ENCODE measurements around the gene SESN2. TPM values are rescaled to one million over a fixed set of nuclear protein-coding genes. Genes with fewer than 3 reads are reported as not detected.

SESN2 gene
- total RNA-seq, 1 experiment from 2014 or later: 6.9 TPM

DNA sequence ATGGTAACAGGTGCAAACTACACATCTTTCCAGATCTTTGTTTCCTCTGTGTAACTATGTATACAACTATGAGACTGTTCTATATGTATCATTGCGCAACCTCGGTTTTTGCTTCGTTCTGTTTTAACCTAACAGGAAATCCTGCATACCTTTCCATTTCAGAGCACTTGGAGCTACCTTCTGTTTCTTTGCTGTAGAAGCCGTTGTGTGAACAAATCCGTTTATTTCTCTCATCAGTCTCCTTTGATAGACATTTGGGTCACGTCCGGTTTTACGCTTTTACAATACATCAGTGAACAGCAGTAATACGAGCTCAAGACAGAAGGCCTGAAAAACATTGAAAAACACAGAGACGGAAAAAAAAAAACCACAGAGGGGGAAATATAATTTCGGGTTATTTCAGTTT lies 12.9 kb upstream of the SESN2 start:
- intact Hi-C loops (cut with micrococcal nuclease): loop anchor here (5.0 kb wide), 4 partner anchors 81 to 336 kb away; partner anchors contain the start of gene MED18

DNA sequence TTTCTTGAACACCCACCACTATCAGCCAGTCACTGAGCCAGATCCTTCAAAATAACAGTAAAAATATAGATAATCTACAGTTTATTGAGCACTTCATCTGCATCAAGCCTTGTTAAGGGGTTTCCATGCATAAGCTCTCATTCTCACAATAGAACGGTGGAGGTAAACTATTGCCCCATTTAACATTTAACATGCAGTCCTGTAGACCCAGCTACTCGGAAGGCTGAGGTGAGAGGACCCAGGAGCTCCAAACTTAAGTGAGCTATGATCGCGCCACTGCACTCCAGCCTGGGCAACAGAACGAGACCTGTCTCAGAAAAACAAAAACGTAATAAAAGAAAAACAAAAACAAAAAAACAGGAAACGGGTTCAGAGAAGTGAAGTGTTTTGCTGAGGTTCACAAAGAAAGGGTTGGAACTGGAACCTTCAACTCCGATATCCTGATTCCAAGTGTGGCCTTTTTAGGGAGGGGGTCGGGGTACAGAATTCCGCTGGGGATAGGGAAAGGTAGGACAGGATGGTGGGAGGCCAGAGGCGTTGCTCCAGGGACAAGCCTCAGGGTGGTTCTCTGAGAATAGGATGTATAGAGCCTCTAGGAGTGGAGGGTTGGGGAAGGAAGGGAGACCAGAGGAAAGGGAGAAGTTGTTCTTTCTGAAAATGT lies 11.6 kb upstream of the SESN2 start:
- Histone ChIP-seq H4K20me1 (ENCODE audit: low read length) (no peaks in the 10 kb centered on the region), H3K9me3 (ENCODE audit: low read length) (no peaks in the 10 kb centered on the region), H3K27me3 (ENCODE audit: low read length) (no peaks in the 10 kb centered on the region), H3K79me2 (ENCODE audit: low read length) (no peaks in the 10 kb centered on the region), H3K36me3 (ENCODE audit: low read depth, low read length) (no peaks in the 10 kb centered on the region), H2AFZ (ENCODE audit: low read length) (peak overlapping the region; percentile 70), H3K4me3 (ENCODE audit: low read length) (peak overlapping the region; percentile 69), H3K9me2 (replicated peaks; ENCODE audit: low read length) (no peaks in the 10 kb centered on the region), H3K9ac (ENCODE audit: low read length) (no peak overlapping the region), H3F3A (ENCODE audit: low read length, unreplicated experiment) (peaks cover 4% of the 10 kb centered on the region), H3K4me1 (ENCODE audit: insufficient read depth, low read length) (peaks cover 26% of the 10 kb centered on the region), H3K27ac (ENCODE audit: low read length) (no peak overlapping the region), H3K4me2 (ENCODE audit: low read length) (peak overlapping the region; percentile 86)
- TF ChIP-seq EZH2 (IDR thresholded peaks at IDR 0.05; ENCODE audit: low read length, unreplicated experiment): no peak
- TF ChIP-seq, protein P1, sequence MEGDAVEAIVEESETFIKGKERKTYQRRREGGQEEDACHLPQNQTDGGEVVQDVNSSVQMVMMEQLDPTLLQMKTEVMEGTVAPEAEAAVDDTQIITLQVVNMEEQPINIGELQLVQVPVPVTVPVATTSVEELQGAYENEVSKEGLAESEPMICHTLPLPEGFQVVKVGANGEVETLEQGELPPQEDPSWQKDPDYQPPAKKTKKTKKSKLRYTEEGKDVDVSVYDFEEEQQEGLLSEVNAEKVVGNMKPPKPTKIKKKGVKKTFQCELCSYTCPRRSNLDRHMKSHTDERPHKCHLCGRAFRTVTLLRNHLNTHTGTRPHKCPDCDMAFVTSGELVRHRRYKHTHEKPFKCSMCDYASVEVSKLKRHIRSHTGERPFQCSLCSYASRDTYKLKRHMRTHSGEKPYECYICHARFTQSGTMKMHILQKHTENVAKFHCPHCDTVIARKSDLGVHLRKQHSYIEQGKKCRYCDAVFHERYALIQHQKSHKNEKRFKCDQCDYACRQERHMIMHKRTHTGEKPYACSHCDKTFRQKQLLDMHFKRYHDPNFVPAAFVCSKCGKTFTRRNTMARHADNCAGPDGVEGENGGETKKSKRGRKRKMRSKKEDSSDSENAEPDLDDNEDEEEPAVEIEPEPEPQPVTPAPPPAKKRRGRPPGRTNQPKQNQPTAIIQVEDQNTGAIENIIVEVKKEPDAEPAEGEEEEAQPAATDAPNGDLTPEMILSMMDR (conservative IDR thresholded peaks at IDR 0.05; ENCODE audit: low read depth, low read length): no peak
- TF ChIP-seq EZH2phosphoT487 (IDR thresholded peaks at IDR 0.05; ENCODE audit: borderline replicate concordance, low read length): no peak
- CTCF ChIA-PET: interaction anchor here (0.6 to 2.0 kb wide), 7 partner anchors 10 to 355 kb away, joined by 3 to 32 read pairs (median 5); partner anchors contain the start of gene PHACTR4
- BruUV-seq (replicated peaks): TSS peak; percentile 68
- POLR2A ChIA-PET (ENCODE audit: unreplicated experiment): no interaction called here
- intact Hi-C loops (cut with micrococcal nuclease): loop anchor here (1.0 to 5.0 kb wide), 5 partner anchors 80 to 335 kb away; partner anchors contain the start of gene MED18
- no peak for ATAC-seq
- no peak for DNase-seq

More for the DNA sequence above, 12.9 kb upstream of the SESN2 start:
- no peaks in the 10 kb centered on the region for H3K9me2 ChIP-seq (replicated peaks; ENCODE audit: low read length)
- ATAC-seq: peak; percentile 12
- H3K79me2 ChIP-seq (ENCODE audit: low read length): no peaks in the 10 kb centered on the region
- H3K27ac ChIP-seq (ENCODE audit: low read length): peak overlapping the region; percentile 19
- H3K4me2 ChIP-seq (ENCODE audit: low read length): peak overlapping the region; percentile 77
- H3K9me3 ChIP-seq (ENCODE audit: low read length): no peaks in the 10 kb centered on the region
- H4K20me1 ChIP-seq (ENCODE audit: low read length): no peaks in the 10 kb centered on the region
- TSS peak; percentile 81 for BruUV-seq (replicated peaks)
- peak; percentile 90 for DNase-seq
- H2AFZ ChIP-seq (ENCODE audit: low read length): peak overlapping the region; percentile 80
- H3K4me3 ChIP-seq (ENCODE audit: low read length): peak overlapping the region; percentile 69
- CTCF ChIA-PET: interaction anchor here (0.7 kb wide), 1 partner anchor 424 kb away, joined by 3 read pairs; no protein-coding TSS in a partner anchor
- peaks cover 4% of the 10 kb centered on the region for H3F3A ChIP-seq (ENCODE audit: low read length, unreplicated experiment)
- TF ChIP-seq EZH2phosphoT487 (IDR thresholded peaks at IDR 0.05; ENCODE audit: borderline replicate concordance, low read length) (no peak), EZH2 (IDR thresholded peaks at IDR 0.05; ENCODE audit: low read length, unreplicated experiment) (no peak)
- TF ChIP-seq, protein P1 (conservative IDR thresholded peaks at IDR 0.05; ENCODE audit: low read depth, low read length): no peak
- POLR2A ChIA-PET (ENCODE audit: unreplicated experiment): interaction anchor here (0.6 kb wide), 4 partner anchors 10 to 259 kb away, joined by 3 to 17 read pairs (median 9); no protein-coding TSS in a partner anchor
- no peaks in the 10 kb centered on the region for H3K36me3 ChIP-seq (ENCODE audit: low read depth, low read length)
- peaks cover 26% of the 10 kb centered on the region for H3K4me1 ChIP-seq (ENCODE audit: insufficient read depth, low read length)
- no peaks in the 10 kb centered on the region for H3K27me3 ChIP-seq (ENCODE audit: low read length)
- H3K9ac ChIP-seq (ENCODE audit: low read length): peak overlapping the region; percentile 66
